Measurements from ENCODE around the gene CCAR1. TPM values are rescaled to one million over a fixed set of nuclear protein-coding genes. Genes with fewer than 3 reads are reported as not detected.
"Not testable (repeated sequence)": the region's sequence is repeated elsewhere in the genome, so short reads cannot be mapped to it uniquely, and the experiment has no call there.

The CCAR1 gene
- total and polyA plus RNA-seq, 11 donors = 21.7 to 37.9 (median 28.3) TPM

GRCh38 chr10:68759967-68760366, 38.9 kb downstream of the CCAR1 start:
- intact Hi-C loops (cut with DNase I) = loop anchor here in 1 of 10 donors (10.0 kb wide), 1 partner anchor 155 kb away; no protein-coding TSS in a partner anchor
- H3K4me1 ChIP-seq = no peaks in the 10 kb centered on the region
- 77 to 87% (median 85%) methylated on average over 5 of the region's 5 CpGs for WGBS, 4 donors
- ATAC-seq (no peak), DNase-seq (no peak)
- no peaks in the 10 kb centered on the region for H3K9me3 ChIP-seq
- no peak for TF ChIP-seq POLR2A (IDR thresholded peaks at IDR 0.05)
- TF ChIP-seq, protein P1, sequence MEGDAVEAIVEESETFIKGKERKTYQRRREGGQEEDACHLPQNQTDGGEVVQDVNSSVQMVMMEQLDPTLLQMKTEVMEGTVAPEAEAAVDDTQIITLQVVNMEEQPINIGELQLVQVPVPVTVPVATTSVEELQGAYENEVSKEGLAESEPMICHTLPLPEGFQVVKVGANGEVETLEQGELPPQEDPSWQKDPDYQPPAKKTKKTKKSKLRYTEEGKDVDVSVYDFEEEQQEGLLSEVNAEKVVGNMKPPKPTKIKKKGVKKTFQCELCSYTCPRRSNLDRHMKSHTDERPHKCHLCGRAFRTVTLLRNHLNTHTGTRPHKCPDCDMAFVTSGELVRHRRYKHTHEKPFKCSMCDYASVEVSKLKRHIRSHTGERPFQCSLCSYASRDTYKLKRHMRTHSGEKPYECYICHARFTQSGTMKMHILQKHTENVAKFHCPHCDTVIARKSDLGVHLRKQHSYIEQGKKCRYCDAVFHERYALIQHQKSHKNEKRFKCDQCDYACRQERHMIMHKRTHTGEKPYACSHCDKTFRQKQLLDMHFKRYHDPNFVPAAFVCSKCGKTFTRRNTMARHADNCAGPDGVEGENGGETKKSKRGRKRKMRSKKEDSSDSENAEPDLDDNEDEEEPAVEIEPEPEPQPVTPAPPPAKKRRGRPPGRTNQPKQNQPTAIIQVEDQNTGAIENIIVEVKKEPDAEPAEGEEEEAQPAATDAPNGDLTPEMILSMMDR (IDR thresholded peaks at IDR 0.05) = no peak
- no peak overlapping the region for H3K27ac ChIP-seq
- H3K4me3 ChIP-seq = no peak overlapping the region
- no peaks in the 10 kb centered on the region for H3K27me3 ChIP-seq
- H3K36me3 ChIP-seq = peaks cover 6 to 100% (median 96%) of the 10 kb centered on the region in 9 donors

GRCh38 chr10:68767407-68767806, 46.4 kb downstream of the CCAR1 start:
- DNase-seq; H3K27ac ChIP-seq; H3K9me3 ChIP-seq; H3K4me1 ChIP-seq; H3K27me3 ChIP-seq; H3K4me3 ChIP-seq; intact Hi-C loops (cut with DNase I); ATAC-seq: not testable (repeated sequence)
- peaks cover 8 to 100% (median 98%) of the 10 kb centered on the region in 9 donors for H3K36me3 ChIP-seq
- 89 to 94% (median 92%) methylated on average over 7 of the region's 7 CpGs for WGBS, 4 donors

DNA sequence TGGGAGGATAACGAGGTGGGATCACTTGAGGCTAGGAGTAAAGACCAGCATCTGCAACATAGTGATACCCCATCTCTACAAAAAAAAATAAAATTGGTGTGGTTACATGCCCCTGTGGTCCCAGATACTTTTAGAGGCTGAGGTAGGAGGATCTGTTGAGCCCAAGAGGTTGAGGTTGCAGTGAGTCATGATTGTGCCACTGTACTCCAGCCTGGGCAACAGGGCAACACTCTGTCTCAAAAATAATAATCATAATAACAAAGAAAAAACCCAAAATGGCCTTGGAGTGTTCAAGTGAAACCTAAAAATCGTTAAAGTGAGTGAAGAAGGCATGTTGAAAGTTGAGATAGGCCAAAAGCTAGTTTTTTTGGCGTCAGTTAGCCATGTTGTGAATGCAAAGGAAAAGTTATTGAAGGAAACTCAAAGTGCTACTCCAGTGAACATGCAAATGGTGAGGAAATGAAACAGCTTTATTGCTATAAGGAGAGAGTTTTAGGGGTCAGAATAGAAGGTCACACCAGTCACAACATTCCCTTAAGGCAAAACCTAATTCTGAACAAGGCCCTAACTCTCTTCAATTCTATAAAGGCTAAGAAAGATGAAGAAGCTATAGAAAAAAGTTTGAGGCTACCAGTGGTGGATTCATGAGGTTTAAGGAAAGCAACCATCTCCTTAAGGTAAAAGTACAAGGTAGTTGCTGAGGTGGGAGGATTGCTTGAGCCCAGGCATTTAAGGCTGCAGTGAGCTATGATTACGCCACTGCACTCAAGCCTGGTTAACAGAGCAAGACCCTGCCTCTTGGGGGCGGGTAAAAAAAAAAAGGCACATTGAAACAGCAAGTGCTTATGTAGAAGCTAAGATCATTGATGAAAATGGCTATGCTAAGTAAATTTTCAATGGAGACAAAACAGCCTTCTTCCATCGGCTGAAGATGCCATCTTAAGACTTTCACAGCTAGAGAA, 60.9 kb downstream of the CCAR1 start:
- WGBS, 4 donors = 93 to 94% (median 94%) methylated on average over 6 of the region's 6 CpGs
- intact Hi-C loops (cut with DNase I) = loop anchor here in 1 of 10 donors (5.0 kb wide), 1 partner anchor 55 kb away; no protein-coding TSS in a partner anchor

GRCh38 chr10:68784476-68784875, 63.4 kb downstream of the CCAR1 start:
- ATAC-seq (no peak), DNase-seq (no peak)
- 94 to 96% (median 95%) methylated on average over 7 of the region's 7 CpGs for WGBS, 4 donors
- H3K9me3 ChIP-seq = no peaks in the 10 kb centered on the region
- intact Hi-C loops (cut with DNase I) = loop anchor here in 1 of 10 donors (5.0 kb wide), 1 partner anchor 57 kb away; no protein-coding TSS in a partner anchor
- TF ChIP-seq, protein P1 (IDR thresholded peaks at IDR 0.05) = no peak
- TF ChIP-seq POLR2A (IDR thresholded peaks at IDR 0.05) = no peak
- H3K27me3 ChIP-seq = no peaks in the 10 kb centered on the region
- H3K27ac ChIP-seq = no peak overlapping the region
- H3K4me3 ChIP-seq = no peak overlapping the region
- H3K36me3 ChIP-seq = peaks cover 3 to 98% (median 96%) of the 10 kb centered on the region in 9 donors
- H3K4me1 ChIP-seq = no peaks in the 10 kb centered on the region

More for the DNA sequence above, 60.9 kb downstream of the CCAR1 start:
- H3K4me3 ChIP-seq = no peak overlapping the region
- no peaks in the 10 kb centered on the region for H3K4me1 ChIP-seq
- TF ChIP-seq, protein P1 (IDR thresholded peaks at IDR 0.05) = no peak
- no peak for TF ChIP-seq POLR2A (IDR thresholded peaks at IDR 0.05)
- no peaks in the 10 kb centered on the region for H3K27me3 ChIP-seq
- no peak for DNase-seq
- no peak overlapping the region for H3K27ac ChIP-seq
- H3K9me3 ChIP-seq = no peaks in the 10 kb centered on the region
- peaks cover 0 to 98% (median 96%) of the 10 kb centered on the region in 9 donors for H3K36me3 ChIP-seq
- no peak for ATAC-seq
